ENCODE data around the gene TRPM3.

DNA sequence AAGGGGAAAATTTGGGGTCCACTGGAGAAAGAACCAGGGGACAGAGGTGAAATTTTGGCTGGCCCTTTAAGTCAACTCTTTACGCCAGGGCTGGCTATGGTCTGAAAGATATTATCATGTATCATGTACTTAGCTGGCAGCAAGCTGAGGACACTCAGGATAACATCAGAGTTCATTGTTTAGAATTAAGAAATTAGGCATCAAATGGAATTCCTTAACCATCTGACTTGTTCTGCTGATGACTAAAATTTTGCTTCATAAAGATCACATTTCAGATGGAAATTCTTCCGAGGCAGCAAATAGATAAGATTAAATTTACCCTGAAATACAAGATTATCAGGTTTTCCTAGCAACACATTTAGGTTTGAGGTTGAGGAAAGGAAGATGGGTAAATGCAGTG, 437.6 kb downstream of the TRPM3 start:
- TF ChIP-seq, protein P1, sequence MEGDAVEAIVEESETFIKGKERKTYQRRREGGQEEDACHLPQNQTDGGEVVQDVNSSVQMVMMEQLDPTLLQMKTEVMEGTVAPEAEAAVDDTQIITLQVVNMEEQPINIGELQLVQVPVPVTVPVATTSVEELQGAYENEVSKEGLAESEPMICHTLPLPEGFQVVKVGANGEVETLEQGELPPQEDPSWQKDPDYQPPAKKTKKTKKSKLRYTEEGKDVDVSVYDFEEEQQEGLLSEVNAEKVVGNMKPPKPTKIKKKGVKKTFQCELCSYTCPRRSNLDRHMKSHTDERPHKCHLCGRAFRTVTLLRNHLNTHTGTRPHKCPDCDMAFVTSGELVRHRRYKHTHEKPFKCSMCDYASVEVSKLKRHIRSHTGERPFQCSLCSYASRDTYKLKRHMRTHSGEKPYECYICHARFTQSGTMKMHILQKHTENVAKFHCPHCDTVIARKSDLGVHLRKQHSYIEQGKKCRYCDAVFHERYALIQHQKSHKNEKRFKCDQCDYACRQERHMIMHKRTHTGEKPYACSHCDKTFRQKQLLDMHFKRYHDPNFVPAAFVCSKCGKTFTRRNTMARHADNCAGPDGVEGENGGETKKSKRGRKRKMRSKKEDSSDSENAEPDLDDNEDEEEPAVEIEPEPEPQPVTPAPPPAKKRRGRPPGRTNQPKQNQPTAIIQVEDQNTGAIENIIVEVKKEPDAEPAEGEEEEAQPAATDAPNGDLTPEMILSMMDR (IDR thresholded peaks at IDR 0.05): no peak
- TF ChIP-seq POLR2A (IDR thresholded peaks at IDR 0.05): no peak
- TF ChIP-seq EP300 (IDR thresholded peaks at IDR 0.05): no peak
